ENCODE results near the gene SLC35G1.

SLC35G1 gene, protein sequence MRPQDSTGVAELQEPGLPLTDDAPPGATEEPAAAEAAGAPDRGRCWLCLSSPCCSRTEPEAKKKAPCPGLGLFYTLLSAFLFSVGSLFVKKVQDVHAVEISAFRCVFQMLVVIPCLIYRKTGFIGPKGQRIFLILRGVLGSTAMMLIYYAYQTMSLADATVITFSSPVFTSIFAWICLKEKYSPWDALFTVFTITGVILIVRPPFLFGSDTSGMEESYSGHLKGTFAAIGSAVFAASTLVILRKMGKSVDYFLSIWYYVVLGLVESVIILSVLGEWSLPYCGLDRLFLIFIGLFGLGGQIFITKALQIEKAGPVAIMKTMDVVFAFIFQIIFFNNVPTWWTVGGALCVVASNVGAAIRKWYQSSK

DNA sequence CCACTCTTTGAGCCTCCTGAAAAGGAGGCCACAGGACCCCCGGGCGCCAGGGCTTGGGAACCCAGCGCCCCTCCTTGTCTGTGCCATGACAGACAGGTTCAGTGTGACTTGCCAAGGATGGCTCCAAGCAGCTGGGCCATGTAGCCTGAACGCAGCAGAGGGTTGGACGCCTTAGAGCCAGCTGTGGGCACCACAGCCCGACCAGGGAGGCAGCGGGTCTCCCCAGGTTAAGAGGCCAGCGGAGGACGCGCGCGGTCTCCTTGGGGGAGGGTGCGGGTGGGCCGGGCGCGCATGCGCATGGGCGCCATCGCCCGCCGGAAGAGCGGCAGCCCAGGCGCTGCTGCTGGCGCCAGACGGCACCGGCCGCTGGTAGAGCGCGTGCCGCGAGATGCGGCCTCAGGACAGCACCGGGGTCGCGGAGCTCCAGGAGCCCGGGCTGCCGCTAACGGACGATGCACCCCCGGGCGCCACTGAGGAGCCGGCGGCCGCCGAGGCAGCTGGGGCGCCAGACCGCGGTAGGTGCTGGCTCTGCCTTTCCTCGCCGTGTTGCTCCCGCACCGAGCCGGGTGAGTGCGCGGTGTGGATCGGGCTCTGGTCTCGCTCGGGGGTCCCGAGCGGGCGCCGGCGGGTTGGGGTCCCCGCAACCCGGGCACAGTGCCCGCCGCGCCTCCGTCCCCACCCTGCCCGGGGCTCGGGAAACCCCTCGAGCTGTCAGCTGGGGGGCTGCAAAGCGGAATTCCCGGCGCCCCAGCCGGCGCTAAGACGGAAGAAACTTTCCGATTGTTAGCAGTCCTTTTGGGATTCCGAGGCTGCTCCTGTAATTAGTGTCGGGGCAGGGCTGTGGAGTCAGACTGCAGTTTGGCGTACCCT lies at the start of gene SLC35G1:
Gene SLC35G1 (plus strand): TSS at position 333 of the 870 bp plus-strand sequence. CDS start 56 bp downstream, at position 389.
- Mint-ChIP-seq H3K27ac (peak within 1 kb of the TSS; percentile 66), H3K4me1 (ENCODE audit: low read depth) (peaks cover 26% of the 10 kb centered on the region), H3K27me3 (peaks cover 16% of the 10 kb centered on the region), H3K9me3 (no peaks in the 10 kb centered on the region), H3K36me3 (ENCODE audit: low read depth) (no peaks in the 10 kb centered on the region), H3K4me3 (peak within 1 kb of the TSS; percentile 78)
- intact Hi-C loops (cut with micrococcal nuclease), result no loop called here

DNA sequence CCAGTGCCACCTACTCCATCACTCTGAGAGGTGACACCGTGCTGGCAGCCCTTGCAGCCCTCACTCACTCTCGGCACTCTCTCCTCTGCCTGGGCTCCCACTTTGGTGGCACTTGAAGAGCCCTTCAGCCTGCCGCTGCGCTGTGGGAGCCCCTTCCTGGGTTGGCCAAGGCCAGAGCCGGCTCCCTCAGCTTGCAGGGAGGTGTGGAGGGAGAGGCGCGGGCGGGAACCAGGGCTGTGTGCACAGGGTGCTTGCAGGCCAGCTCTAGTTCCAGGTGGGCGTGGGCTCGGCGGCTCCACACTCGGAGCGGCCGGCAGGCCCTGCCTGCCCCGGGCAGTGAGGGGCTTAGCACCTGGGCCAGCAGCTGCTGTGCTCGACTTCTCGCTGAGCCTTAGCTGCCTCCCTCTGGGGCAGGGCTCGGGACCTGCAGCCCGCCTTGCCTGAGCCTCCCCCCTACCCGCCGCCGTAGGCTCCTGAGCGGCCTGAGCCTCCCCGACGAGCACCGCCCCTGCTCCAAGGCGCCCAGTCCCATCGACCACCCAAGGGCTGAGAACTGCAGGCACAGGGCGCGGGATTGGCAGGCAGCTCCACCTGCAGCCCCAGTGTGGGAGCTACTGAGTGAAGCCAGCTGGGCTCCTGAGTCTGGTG lies 48.7 kb upstream of the SLC35G1 start:
- intact Hi-C loops (cut with micrococcal nuclease), result no loop called here
- no peaks in the 10 kb centered on the region for H3K9me3 Mint-ChIP-seq

DNA sequence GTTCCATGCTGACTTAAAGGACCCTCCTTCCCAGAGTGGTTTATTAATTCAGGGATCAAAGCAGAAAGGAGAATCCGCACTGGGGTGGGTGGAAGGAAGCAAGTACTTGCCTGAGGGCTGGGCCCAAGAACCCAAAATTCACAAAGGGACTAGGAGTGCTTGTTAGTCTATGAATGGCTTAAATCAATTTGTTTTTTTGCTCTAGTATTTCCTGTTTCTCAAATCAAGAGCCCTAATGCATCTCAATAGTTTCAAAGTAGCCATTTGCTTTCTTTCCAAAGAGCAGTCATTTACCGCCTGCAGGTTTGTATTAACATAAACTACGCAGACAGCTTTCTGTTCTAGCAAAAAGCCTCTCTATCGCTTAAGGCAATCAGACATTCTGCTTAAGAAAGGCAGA lies 44.2 kb upstream of the SLC35G1 start:
- Mint-ChIP-seq H3K36me3 (ENCODE audit: low read depth) (no peaks in the 10 kb centered on the region), H3K4me1 (ENCODE audit: low read depth) (no peaks in the 10 kb centered on the region), H3K27ac (no peak overlapping the region), H3K27me3 (no peaks in the 10 kb centered on the region), H3K4me3 (no peak overlapping the region), H3K9me3 (no peaks in the 10 kb centered on the region)
- intact Hi-C loops (cut with micrococcal nuclease), result no loop called here

More for the DNA sequence above, 48.7 kb upstream of the SLC35G1 start:
- no peaks in the 10 kb centered on the region for H3K36me3 Mint-ChIP-seq (ENCODE audit: low read depth)
- no peaks in the 10 kb centered on the region for H3K27me3 Mint-ChIP-seq
- no peaks in the 10 kb centered on the region for H3K4me1 Mint-ChIP-seq (ENCODE audit: low read depth)
- no peak overlapping the region for H3K27ac Mint-ChIP-seq
- no peak overlapping the region for H3K4me3 Mint-ChIP-seq

DNA sequence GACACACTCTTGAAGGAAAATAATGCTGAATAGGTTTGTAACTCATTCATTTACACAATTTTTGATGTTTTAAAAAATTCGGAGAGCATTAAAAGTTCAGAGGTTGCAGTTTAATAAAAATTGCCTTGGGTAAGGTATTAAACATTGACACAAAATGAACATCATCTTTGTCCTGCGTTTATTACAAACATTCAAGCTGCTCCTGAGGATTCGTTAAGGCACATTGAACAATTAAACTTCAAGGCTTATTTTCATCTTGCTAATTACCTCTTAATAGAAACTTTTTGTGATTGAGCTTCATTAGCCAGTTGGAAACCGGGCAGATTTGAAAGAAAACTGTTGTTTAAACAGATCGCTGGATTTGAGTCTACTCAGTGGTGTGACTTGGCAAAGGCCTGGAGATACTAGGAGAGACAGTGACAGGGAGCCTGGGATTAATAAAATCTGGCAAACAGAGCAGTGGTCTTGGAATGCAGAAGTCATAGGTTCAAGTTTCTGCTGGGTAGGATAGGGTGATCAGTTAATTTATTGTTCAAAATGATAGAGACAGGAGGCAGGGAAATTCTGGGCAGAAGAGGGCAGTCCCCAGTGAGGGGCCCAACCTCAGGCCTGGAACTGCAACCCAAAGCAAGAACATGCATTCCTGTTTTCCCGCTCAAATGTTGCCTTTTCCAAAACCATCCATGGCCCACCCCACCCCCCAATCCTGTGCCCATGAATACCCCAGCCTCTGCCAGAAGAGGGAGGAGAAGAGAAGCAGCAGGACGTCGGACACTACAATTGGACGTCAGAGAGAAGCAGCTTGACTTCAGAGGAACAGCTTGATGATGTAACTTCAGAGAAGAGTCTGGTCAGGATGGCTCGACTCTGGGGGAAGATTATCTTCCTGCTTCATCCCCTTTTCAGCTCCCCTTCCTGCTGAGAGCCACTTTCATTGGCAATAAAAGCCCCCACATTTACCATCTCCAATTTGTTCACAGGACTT lies 43.5 kb upstream of the SLC35G1 start:
- no peak overlapping the region for H3K27ac Mint-ChIP-seq
- H3K4me1 Mint-ChIP-seq (ENCODE audit: low read depth), result no peaks in the 10 kb centered on the region
- no peaks in the 10 kb centered on the region for H3K9me3 Mint-ChIP-seq
- H3K4me3 Mint-ChIP-seq, result no peak overlapping the region
- H3K36me3 Mint-ChIP-seq (ENCODE audit: low read depth), result no peaks in the 10 kb centered on the region
- H3K27me3 Mint-ChIP-seq, result no peaks in the 10 kb centered on the region
- intact Hi-C loops (cut with micrococcal nuclease), result no loop called here

DNA sequence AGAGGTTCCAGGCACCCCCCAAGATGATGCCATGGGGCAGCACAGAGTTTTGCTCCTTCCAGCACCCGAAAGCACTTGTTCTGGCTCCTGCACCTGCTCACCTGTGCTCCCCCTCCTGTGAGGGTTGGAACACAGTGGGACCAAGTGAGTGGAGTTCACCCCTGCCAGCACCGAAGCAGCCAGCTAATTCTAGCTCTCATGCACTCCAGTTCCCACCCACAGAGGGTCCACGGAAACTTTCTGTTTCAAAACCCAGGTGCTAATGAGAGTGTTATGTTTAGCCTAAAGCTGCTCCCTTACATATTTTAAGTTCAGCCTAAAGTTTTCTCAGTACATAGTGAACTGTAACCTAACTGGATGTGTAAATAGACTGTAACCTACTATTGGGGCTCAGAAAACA lies 42.6 kb upstream of the SLC35G1 start:
- Mint-ChIP-seq H3K36me3 (ENCODE audit: low read depth) (no peaks in the 10 kb centered on the region), H3K27me3 (no peaks in the 10 kb centered on the region), H3K4me3 (no peak overlapping the region), H3K4me1 (ENCODE audit: low read depth) (no peaks in the 10 kb centered on the region), H3K27ac (no peak overlapping the region), H3K9me3 (no peaks in the 10 kb centered on the region)
- intact Hi-C loops (cut with micrococcal nuclease), result no loop called here

DNA sequence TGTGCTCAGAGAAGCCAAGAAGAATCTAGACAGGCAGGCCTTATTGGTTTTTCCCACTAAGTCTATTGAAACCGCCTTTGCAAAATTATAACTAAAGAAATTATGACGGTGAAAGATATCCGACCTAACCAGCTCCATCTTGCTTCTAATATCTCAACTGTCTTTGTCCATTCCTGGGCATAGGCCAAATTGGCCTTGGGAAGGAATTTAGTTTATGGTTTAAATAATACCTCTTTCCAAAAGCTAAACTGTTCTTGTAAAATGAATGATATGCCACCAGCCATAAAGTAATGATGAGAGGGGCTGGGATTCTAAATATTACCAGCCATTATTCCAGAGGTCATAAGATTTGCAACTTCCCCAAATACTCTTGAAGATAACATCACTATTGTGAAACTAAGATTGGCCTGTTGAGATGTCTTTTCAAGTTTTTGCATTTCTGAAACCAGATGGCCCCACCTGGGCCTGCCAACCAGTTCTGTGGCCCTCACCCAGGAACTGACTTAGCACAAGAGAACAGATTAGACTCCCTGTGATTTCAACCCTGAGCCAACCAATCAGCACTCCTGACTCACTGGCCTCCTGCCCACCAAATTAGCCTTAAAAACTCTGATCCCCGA lies 41.2 kb upstream of the SLC35G1 start:
- intact Hi-C loops (cut with micrococcal nuclease), result no loop called here
- H3K27ac Mint-ChIP-seq, result no peak overlapping the region

DNA sequence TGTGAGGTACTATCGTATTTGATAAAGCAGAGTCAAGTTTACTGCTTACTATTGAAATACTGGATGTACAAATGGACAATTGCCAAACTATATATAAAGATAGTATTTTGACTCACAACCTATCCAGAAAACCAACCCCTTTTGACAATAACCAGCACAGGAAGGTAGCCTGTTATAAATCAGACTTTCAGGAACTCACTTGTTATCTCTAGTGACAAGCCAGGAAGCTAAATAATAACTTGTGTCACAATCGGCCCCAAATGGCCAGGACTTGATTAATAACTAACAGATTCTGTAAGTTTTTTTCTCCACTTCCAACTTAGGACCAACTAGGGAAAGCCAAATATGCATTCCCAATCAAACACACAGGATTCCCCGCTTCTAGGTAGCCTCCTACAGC lies 38.8 kb upstream of the SLC35G1 start:
- intact Hi-C loops (cut with micrococcal nuclease), result no loop called here

More for the DNA sequence above, 41.2 kb upstream of the SLC35G1 start:
- no peaks in the 10 kb centered on the region for H3K36me3 Mint-ChIP-seq (ENCODE audit: low read depth)
- H3K4me3 Mint-ChIP-seq, result no peak overlapping the region
- H3K27me3 Mint-ChIP-seq, result no peaks in the 10 kb centered on the region
- H3K4me1 Mint-ChIP-seq (ENCODE audit: low read depth), result no peaks in the 10 kb centered on the region
- H3K9me3 Mint-ChIP-seq, result no peaks in the 10 kb centered on the region

DNA sequence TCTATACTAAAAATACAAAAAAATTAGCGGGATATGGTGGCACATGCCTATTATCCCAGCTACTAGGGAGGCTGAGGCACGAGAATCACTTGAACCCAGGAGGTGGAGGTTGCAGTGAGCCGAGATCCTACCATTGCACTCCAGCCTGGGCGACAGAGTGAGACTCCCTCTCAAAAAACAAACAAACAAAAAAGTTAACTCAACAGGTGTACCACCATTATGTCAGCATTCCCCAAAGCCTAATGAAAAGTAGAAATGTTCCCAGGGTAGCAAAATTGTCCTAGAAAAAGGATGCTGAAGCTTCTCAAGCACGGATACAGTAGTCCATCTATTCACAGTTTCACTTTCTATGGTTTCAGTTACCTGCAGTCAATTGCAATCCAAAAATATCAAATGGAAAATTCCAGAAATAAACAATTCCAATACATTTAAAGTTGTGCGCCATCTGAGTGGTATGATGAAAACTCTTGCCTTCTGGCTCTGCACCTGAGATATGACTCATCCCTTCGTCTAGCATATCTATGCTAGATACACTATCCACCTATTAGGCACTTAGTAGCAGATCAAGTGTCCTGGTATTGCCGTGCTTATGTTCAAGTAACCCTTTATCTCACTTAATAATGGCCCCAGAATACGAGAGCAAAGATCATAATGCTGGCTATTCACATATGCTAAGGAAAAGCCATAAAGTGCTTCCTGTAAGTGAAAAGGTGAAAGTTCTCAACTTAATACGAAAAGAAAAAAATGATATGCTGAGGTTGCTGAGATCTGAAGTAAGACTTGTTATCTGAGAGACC lies 37.2 kb upstream of the SLC35G1 start:
- Mint-ChIP-seq H3K27ac (no peak overlapping the region), H3K36me3 (ENCODE audit: low read depth) (no peaks in the 10 kb centered on the region), H3K27me3 (peaks cover 1% of the 10 kb centered on the region), H3K4me3 (no peak overlapping the region), H3K9me3 (no peaks in the 10 kb centered on the region), H3K4me1 (ENCODE audit: low read depth) (no peaks in the 10 kb centered on the region)
- intact Hi-C loops (cut with micrococcal nuclease), result no loop called here

More for the DNA sequence above, 38.8 kb upstream of the SLC35G1 start:
- Mint-ChIP-seq H3K36me3 (ENCODE audit: low read depth) (no peaks in the 10 kb centered on the region), H3K4me1 (ENCODE audit: low read depth) (no peaks in the 10 kb centered on the region), H3K27me3 (peaks cover 1% of the 10 kb centered on the region), H3K27ac (no peak overlapping the region), H3K4me3 (no peak overlapping the region), H3K9me3 (no peaks in the 10 kb centered on the region)

DNA sequence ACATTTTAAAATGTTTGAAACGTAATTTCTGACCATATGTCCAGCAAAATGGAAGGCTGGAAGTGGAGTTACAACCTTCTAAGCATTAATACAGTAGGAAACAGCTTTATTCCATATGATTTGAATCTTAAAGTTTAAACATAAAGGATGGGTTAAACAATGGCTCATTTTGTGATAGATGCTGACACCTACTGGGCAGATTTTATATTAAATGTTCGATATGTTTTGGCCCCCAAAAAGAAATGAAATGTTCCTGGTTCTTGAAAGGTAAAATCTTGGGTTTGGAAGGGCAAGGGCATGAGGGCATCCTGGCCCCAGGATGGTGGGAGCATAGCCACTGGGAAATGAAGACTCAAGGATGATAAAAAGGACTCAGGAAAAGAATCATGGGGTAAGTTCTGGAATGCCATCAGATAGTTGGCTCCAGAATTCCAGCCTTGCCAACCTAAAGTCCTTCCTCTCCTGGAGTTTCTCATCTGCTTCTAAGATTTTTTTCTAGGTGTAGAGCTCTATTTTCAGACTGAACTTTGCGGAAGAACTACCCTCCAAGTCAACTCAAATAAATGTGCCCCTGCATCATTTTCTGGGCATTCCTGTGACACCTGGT lies 34.6 kb upstream of the SLC35G1 start:
- H3K27me3 Mint-ChIP-seq, result peaks cover 1% of the 10 kb centered on the region
- no peak overlapping the region for H3K4me3 Mint-ChIP-seq
- no peaks in the 10 kb centered on the region for H3K9me3 Mint-ChIP-seq
- no peaks in the 10 kb centered on the region for H3K36me3 Mint-ChIP-seq (ENCODE audit: low read depth)
- no peak overlapping the region for H3K27ac Mint-ChIP-seq
- no peaks in the 10 kb centered on the region for H3K4me1 Mint-ChIP-seq (ENCODE audit: low read depth)
- intact Hi-C loops (cut with micrococcal nuclease), result no loop called here

DNA sequence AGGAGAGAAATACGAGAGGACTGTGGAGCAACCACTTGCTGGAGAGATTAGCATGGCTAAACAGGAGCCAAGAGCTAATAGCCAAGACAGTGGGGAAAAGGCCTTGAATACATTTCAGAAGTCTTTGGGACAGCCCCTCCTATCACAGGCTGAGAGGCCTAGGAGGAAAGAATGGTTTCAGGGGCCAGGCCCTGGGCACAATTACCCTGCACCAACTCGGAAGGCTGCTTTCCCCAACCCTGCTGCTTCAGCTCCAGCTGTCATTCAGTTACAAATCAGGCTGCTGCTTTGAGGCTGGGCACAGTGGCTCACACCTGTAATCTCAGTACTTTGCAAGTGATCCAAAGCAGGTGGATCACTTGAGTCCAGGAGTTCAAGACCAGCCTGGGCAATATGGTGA lies 32.0 kb upstream of the SLC35G1 start:
- H3K27ac Mint-ChIP-seq, result no peak overlapping the region
- intact Hi-C loops (cut with micrococcal nuclease), result no loop called here
- peaks cover 3% of the 10 kb centered on the region for H3K27me3 Mint-ChIP-seq
- no peak overlapping the region for H3K4me3 Mint-ChIP-seq
- H3K36me3 Mint-ChIP-seq (ENCODE audit: low read depth), result no peaks in the 10 kb centered on the region
- no peaks in the 10 kb centered on the region for H3K4me1 Mint-ChIP-seq (ENCODE audit: low read depth)
- H3K9me3 Mint-ChIP-seq, result no peaks in the 10 kb centered on the region

DNA sequence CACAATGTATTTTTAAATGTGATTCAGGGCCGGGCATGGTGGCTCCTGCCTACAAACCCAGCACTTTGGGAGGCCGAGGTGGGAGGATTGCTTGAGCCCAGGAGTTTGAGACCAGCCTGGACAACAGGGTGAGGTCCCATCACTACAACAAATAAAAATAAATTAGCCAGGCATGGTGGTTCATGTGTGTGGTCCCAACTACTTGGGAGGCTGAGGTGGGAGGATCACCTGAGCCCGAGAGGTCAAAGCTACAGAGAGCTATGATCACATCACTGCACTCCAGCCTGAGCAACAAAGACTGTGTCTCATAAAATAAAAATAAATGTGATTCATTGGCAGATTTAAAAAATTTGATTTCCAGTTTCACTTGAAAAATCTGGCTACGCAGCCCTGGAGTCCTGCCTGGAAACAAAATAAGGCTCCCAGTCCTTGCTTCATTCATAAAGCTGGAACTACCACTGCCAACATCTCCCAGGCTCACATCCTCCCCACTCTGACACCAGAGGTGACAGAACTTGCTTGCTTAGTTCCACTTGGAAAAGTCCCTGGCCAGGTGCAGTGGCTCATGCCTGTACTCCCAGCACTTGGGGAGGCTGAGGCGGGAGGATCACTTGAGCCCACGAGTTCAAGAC lies 27.9 kb upstream of the SLC35G1 start:
- H3K27me3 Mint-ChIP-seq, result peaks cover 6% of the 10 kb centered on the region
- intact Hi-C loops (cut with micrococcal nuclease), result no loop called here
- H3K27ac Mint-ChIP-seq, result no peak overlapping the region
- H3K9me3 Mint-ChIP-seq, result peaks cover 10% of the 10 kb centered on the region
- no peaks in the 10 kb centered on the region for H3K4me1 Mint-ChIP-seq (ENCODE audit: low read depth)
- no peak overlapping the region for H3K4me3 Mint-ChIP-seq
- H3K36me3 Mint-ChIP-seq (ENCODE audit: low read depth), result no peaks in the 10 kb centered on the region

DNA sequence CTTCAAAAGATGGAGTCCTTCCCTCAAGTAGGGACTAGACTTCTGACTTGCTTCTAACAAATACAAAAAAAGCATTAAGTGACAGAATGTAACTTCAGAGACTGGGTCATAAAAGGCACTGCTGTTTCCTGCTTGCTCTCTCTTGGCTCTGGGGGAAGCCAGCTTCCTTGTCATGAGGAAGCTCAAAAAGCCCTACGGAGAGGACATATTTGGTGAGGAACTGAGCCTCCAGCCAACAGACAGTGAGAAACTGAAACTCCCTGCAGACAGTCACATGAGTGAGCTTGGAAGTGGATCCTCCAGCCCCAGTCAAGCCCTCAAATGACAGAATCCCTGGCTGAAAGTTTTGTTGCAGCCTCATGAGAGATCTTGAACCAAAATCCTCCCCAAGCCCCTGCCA lies 26.3 kb upstream of the SLC35G1 start:
- H3K27me3 Mint-ChIP-seq, result peaks cover 6% of the 10 kb centered on the region
- H3K27ac Mint-ChIP-seq, result no peak overlapping the region
- H3K36me3 Mint-ChIP-seq (ENCODE audit: low read depth), result no peaks in the 10 kb centered on the region
- H3K4me1 Mint-ChIP-seq (ENCODE audit: low read depth), result no peaks in the 10 kb centered on the region
- intact Hi-C loops (cut with micrococcal nuclease), result no loop called here
- peaks cover 10% of the 10 kb centered on the region for H3K9me3 Mint-ChIP-seq
- no peak overlapping the region for H3K4me3 Mint-ChIP-seq
